Keratinocyte (primary cell): ENCODE results near the gene BMPER. TPM values are rescaled to one million over a fixed set of nuclear protein-coding genes. Genes with fewer than 3 reads are reported as not detected.

Experiments
- DNase-seq: peaks from one replicate; pipeline ENCODE4 v3.0.0-alpha.2; 2011; ENCODE audit warnings: low read depth, missing footprints, low spot score
- FAIRE-seq: peaks from 2 replicates; lab custom pipeline; 2011; peaks lifted over from hg19 to GRCh38; lab: Jason Lieb, UNC
- H2AFZ ChIP-seq: 2 replicates; pipeline ENCODE4 v1.6.0; 2012; ENCODE audit warnings: low read length, control low read depth, inconsistent platforms; ENCODE audit not compliant: control insufficient read depth
- H3K27ac ChIP-seq: 2 replicates; pipeline ENCODE4 v1.5.1; 2011; ENCODE audit warnings: low read length; ENCODE audit not compliant: control insufficient read depth, insufficient read depth
- H3K27me3 ChIP-seq: 3 replicates; pipeline ENCODE4 v1.6.0; 2011; ENCODE audit warnings: low read length; ENCODE audit not compliant: control insufficient read depth, insufficient read depth; ENCODE audit errors: extremely low read depth
- H3K36me3 ChIP-seq, 2 experiments: 2 replicates in 1 of 2; 3 replicates in 1 of 2; pipeline ENCODE4 v1.5.1; 2011; ENCODE audit warnings: low read length in 2 of 2, mild to moderate bottlenecking in 1 of 2; ENCODE audit not compliant: control insufficient read depth in 2 of 2, insufficient read depth in 2 of 2; ENCODE audit errors: extremely low read depth in 1 of 2
- H3K4me1 ChIP-seq: 3 replicates; pipeline ENCODE4 v1.5.1; 2011; ENCODE audit warnings: low read length; ENCODE audit not compliant: control insufficient read depth, insufficient read depth; ENCODE audit errors: extremely low read depth
- H3K4me2 ChIP-seq: 3 replicates; pipeline ENCODE4 v1.6.0; 2011; ENCODE audit warnings: low read depth, low read length; ENCODE audit not compliant: control insufficient read depth, insufficient read depth; ENCODE audit errors: extremely low read depth
- H3K4me3 ChIP-seq, 3 experiments: fragments of 200-600 bp in 1 of 3; sonication (generic) in 1 of 3; 2 replicates in 2 of 3; 3 replicates in 1 of 3; pipeline ENCODE4 v1.5.1; 2011 to 2016; ENCODE audit warnings: low read length in 3 of 3, mild to moderate bottlenecking in 3 of 3, control low read depth in 2 of 3, inconsistent platforms in 1 of 3, low read depth in 1 of 3, mixed read lengths in 1 of 3, mixed run types in 1 of 3, moderate library complexity in 1 of 3; ENCODE audit not compliant: control insufficient read depth in 2 of 3, insufficient read depth in 2 of 3; ENCODE audit errors: extremely low read depth in 1 of 3
- H3K79me2 ChIP-seq: 2 replicates; pipeline ENCODE4 v1.6.0; 2012; ENCODE audit warnings: low read length; ENCODE audit not compliant: control insufficient read depth, insufficient read depth
- H3K9ac ChIP-seq: 3 replicates; pipeline ENCODE4 v1.6.0; 2011; ENCODE audit warnings: low read length; ENCODE audit not compliant: control insufficient read depth, insufficient read depth; ENCODE audit errors: extremely low read depth
- H3K9me1 ChIP-seq: 3 replicates; pipeline ENCODE4 v1.6.0; 2011; ENCODE audit warnings: low read length; ENCODE audit not compliant: control insufficient read depth, insufficient read depth; ENCODE audit errors: extremely low read depth
- H3K9me3 ChIP-seq: 2 replicates; pipeline ENCODE4 v1.5.1; 2012; ENCODE audit warnings: low read depth, low read length; ENCODE audit not compliant: control insufficient read depth
- H4K20me1 ChIP-seq: 3 replicates; pipeline ENCODE4 v1.6.0; 2011; ENCODE audit warnings: low read length; ENCODE audit not compliant: control insufficient read depth, insufficient read depth; ENCODE audit errors: extremely low read depth
- CTCF ChIP-seq, 3 experiments: IDR thresholded peaks in 1 of 3; conservative IDR thresholded peaks in 1 of 3; optimal IDR thresholded peaks in 1 of 3; 2 replicates in 2 of 3; 3 replicates in 1 of 3; pipeline versions ENCODE3 to v1.5.1; 2011; ENCODE audit warnings: low read length in 3 of 3, mild to moderate bottlenecking in 3 of 3, moderate library complexity in 2 of 3, control low read depth in 1 of 3, inconsistent platforms in 1 of 3; ENCODE audit not compliant: insufficient read depth in 2 of 3; ENCODE audit errors: extremely low read depth in 1 of 3
- EZH2 ChIP-seq: IDR thresholded peaks from one replicate; pipeline ENCODE4 v1.6.1; 2012; ENCODE audit warnings: inconsistent platforms, mild to moderate bottlenecking, low read length, moderate library complexity
- dilution Hi-C: fragments of 300-500 bp; cut with MboI; formaldehyde crosslinking; loops from one replicate; pipeline ENCODE4 v1.7.0; 2020; ENCODE audit warnings: low sequenced_read_pairs; ENCODE audit not compliant: extremely low pct_ligation_motif_present
- polyA plus RNA-seq, 5 experiments: library from polyadenylated mRNA; depleted of rRNA in 3 of 5; stranded (reverse) in 3 of 5; stranded (forward) in 1 of 5; unstranded in 1 of 5; fragments of >200 nt; gene quantifications; 1 replicate in 1 of 5; 2 replicates in 3 of 5; 3 replicates in 1 of 5; pipeline versions ENCODE4 v1.2.1 to v1.2.3, GENCODE V29; 2011 to 2012; ENCODE audit warnings: missing spikeins in 2 of 5, low read depth in 1 of 5, low replicate concordance in 1 of 5

The BMPER gene
- polyA plus RNA-seq, 1 donor (not counting 4 experiments of a cell fraction or from before 2014, with no cell fraction given), result 0.67 TPM

DNA sequence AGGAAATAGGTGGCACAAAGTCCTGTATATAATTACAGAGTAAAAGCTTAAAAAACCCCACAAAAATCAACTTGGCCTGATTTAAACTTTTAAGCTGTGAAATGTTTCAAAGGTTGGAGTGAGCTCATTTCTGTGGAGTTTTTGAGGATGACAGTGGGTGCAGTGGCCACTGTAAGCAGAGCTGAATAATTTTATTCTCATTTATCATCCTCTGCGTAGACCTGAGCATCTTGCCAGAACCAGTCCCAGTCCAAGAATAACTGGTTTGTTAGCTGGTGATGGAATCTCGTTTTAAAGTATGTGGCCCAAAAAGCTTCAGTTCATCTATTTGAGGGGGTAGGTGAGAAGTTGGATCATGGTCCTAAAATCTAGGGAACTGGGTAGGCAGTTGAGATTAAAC, 4.4 kb downstream of the BMPER start:
- FAIRE-seq, result no peak
- Histone ChIP-seq H3K9ac (no peak overlapping the region), H3K27me3 (peaks cover 4% of the 10 kb centered on the region), H3K27ac (no peak overlapping the region), H3K79me2 (no peaks in the 10 kb centered on the region), H3K4me1 (no peaks in the 10 kb centered on the region), H2AFZ (no peak overlapping the region), H3K4me3 (no peak overlapping the region), H3K4me2 (no peak overlapping the region), H3K9me3 (no peaks in the 10 kb centered on the region), H3K36me3 (no peaks in the 10 kb centered on the region), H3K9me1 (no peaks in the 10 kb centered on the region), H4K20me1 (no peaks in the 10 kb centered on the region)
- dilution Hi-C loops, result no loop called here
- TF ChIP-seq EZH2, result no peak
- TF ChIP-seq CTCF (optimal IDR thresholded peaks at IDR 0.05 in 1 of 3, IDR thresholded peaks at IDR 0.05 in 1 of 3, conservative IDR thresholded peaks at IDR 0.05 in 1 of 3; ENCODE audit: extremely low read depth in 1 of 3, insufficient read depth in 2 of 3, low read length in 3 of 3), result no peak
- DNase-seq, result no peak

GRCh38 chr7:33910756-33911155, 5.4 kb downstream of the BMPER start:
- H3K4me2 ChIP-seq, result no peak overlapping the region
- no peak overlapping the region for H3K4me3 ChIP-seq
- H3K79me2 ChIP-seq, result no peaks in the 10 kb centered on the region
- FAIRE-seq (no peak), DNase-seq (no peak)
- H2AFZ ChIP-seq, result no peak overlapping the region
- H3K9me3 ChIP-seq, result no peaks in the 10 kb centered on the region
- TF ChIP-seq CTCF (optimal IDR thresholded peaks at IDR 0.05 in 1 of 3, IDR thresholded peaks at IDR 0.05 in 1 of 3, conservative IDR thresholded peaks at IDR 0.05 in 1 of 3; ENCODE audit: extremely low read depth in 1 of 3, insufficient read depth in 2 of 3, low read length in 3 of 3) (no peak), EZH2 (no peak)
- no peaks in the 10 kb centered on the region for H3K4me1 ChIP-seq
- dilution Hi-C loops, result no loop called here
- no peaks in the 10 kb centered on the region for H3K9me1 ChIP-seq
- no peaks in the 10 kb centered on the region for H4K20me1 ChIP-seq
- no peak overlapping the region for H3K27ac ChIP-seq
- peaks cover under 1% of the 10 kb centered on the region for H3K27me3 ChIP-seq
- H3K9ac ChIP-seq, result no peak overlapping the region
- no peaks in the 10 kb centered on the region for H3K36me3 ChIP-seq
